Fibroblast of lung (primary cell): ENCODE measurements around the gene LGI1. TPM values are rescaled to one million over a fixed set of nuclear protein-coding genes. Genes with fewer than 3 reads are reported as not detected.

Experiments
- DNase-seq, 2 donors: peaks; one replicate each; pipeline versions ENCODE4 v3.0.0 to v3.0.0-alpha.2; 2010; ENCODE audit warnings: low read depth in 2 of 2
- H2AFZ ChIP-seq: 2 replicates; pipeline ENCODE4 v1.5.1; 2012; ENCODE audit warnings: low read length, control low read depth, inconsistent platforms
- H3K27ac ChIP-seq: 2 replicates; pipeline ENCODE4 v1.5.1; 2011; ENCODE audit warnings: low read length, control low read depth; ENCODE audit not compliant: insufficient read depth
- H3K27me3 ChIP-seq: 2 replicates; pipeline ENCODE4 v1.5.1; 2011; ENCODE audit warnings: mild to moderate bottlenecking, low read length; ENCODE audit not compliant: control insufficient read depth, insufficient read depth
- H3K36me3 ChIP-seq: 2 replicates; pipeline ENCODE4 v1.5.1; 2011; ENCODE audit warnings: low read length; ENCODE audit not compliant: control insufficient read depth, insufficient read depth
- H3K4me1 ChIP-seq: 2 replicates; pipeline ENCODE4 v1.5.1; 2011; ENCODE audit warnings: low read length; ENCODE audit not compliant: control insufficient read depth, insufficient read depth; ENCODE audit errors: extremely low read depth
- H3K4me2 ChIP-seq: 2 replicates; pipeline ENCODE4 v1.5.1; 2011; ENCODE audit warnings: low read length, control low read depth; ENCODE audit not compliant: insufficient read depth; ENCODE audit errors: extremely low read depth
- H3K4me3 ChIP-seq, 4 experiments: fragments of 200-600 bp in 1 of 4; sonication (generic) in 1 of 4; replicated peaks in 1 of 4; 2 replicates each; pipeline ENCODE4 v1.5.1; 2011 to 2016; ENCODE audit warnings: low read length in 4 of 4, low read depth in 3 of 4, mild to moderate bottlenecking in 3 of 4, control low read depth in 2 of 4, inconsistent platforms in 1 of 4, mixed read lengths in 1 of 4; ENCODE audit not compliant: insufficient read depth in 1 of 4; ENCODE audit errors: control extremely low read depth in 1 of 4
- H3K79me2 ChIP-seq: 2 replicates; pipeline ENCODE4 v1.5.1; 2012; ENCODE audit warnings: mild to moderate bottlenecking, low read length, inconsistent platforms; ENCODE audit not compliant: control insufficient read depth, insufficient read depth
- H3K9ac ChIP-seq: 2 replicates; pipeline ENCODE4 v1.5.1; 2011; ENCODE audit warnings: mild to moderate bottlenecking, low read length, control low read depth; ENCODE audit not compliant: insufficient read depth
- H3K9me3 ChIP-seq: 2 replicates; pipeline ENCODE4 v1.5.1; 2012; ENCODE audit warnings: low read depth, low read length; ENCODE audit not compliant: control insufficient read depth, insufficient read depth
- H4K20me1 ChIP-seq: 2 replicates; pipeline ENCODE4 v1.5.1; 2011; ENCODE audit warnings: low read length; ENCODE audit not compliant: control insufficient read depth, insufficient read depth; ENCODE audit errors: extremely low read depth
- CTCF ChIP-seq, 2 donors: IDR thresholded peaks in 1 of 2; conservative IDR thresholded peaks in 1 of 2; 1 replicate in 1 of 2; 2 replicates in 1 of 2; pipeline ENCODE4 v1.5.1; 2011 to 2012; ENCODE audit warnings: low read length in 2 of 2, control low read depth in 1 of 2, inconsistent platforms in 1 of 2, low read depth in 1 of 2, mild to moderate bottlenecking in 1 of 2
- EZH2 ChIP-seq: IDR thresholded peaks from 2 replicates; pipeline ENCODE4 v1.5.1; 2012; ENCODE audit warnings: low read length, control low read depth, mild to moderate bottlenecking; ENCODE audit errors: missing control alignments
- polyA plus RNA-seq, 2 donors: library from polyadenylated mRNA; depleted of rRNA in 1 of 2; stranded (reverse) in 1 of 2; unstranded in 1 of 2; fragments of >200 nt; gene quantifications; 2 replicates each; pipeline ENCODE4 v1.2.1, GENCODE V29; 2011 to 2012; ENCODE audit warnings: missing spikeins in 1 of 2
- total RNA-seq: library from RNA; depleted of rRNA; stranded (reverse); fragments of >200 nt; gene quantifications from 2 replicates; pipeline ENCODE4 v1.2.1, GENCODE V29; 2014

LGI1 gene
- total and polyA plus RNA-seq, 2 donors (not counting 1 experiment from before 2014, with no cell fraction given), result not detected

GRCh38 chr10:93762979-93763391 lies 5.2 kb downstream of the LGI1 start:
- H4K20me1 ChIP-seq, result no peaks in the 10 kb centered on the region
- DNase-seq, result no peak
- TF ChIP-seq CTCF (conservative IDR thresholded peaks at IDR 0.05 in 1 of 2, IDR thresholded peaks at IDR 0.05 in 1 of 2; ENCODE audit: low read depth in 1 of 2, low read length in 2 of 2) (no peak), EZH2 (no peak)
- H3K36me3 ChIP-seq, result no peaks in the 10 kb centered on the region
- H3K4me3 ChIP-seq, result no peak overlapping the region
- no peaks in the 10 kb centered on the region for H3K79me2 ChIP-seq
- no peak overlapping the region for H2AFZ ChIP-seq
- H3K27ac ChIP-seq, result no peak overlapping the region
- H3K27me3 ChIP-seq, result peaks cover 11% of the 10 kb centered on the region
- H3K4me1 ChIP-seq, result no peaks in the 10 kb centered on the region
- H3K9ac ChIP-seq, result no peak overlapping the region
- H3K4me2 ChIP-seq, result no peak overlapping the region
- H3K9me3 ChIP-seq, result no peaks in the 10 kb centered on the region

- peaks cover 10% of the 10 kb centered on the region for H3K27me3 ChIP-seq
- no peak for TF ChIP-seq CTCF (conservative IDR thresholded peaks at IDR 0.05 in 1 of 2, IDR thresholded peaks at IDR 0.05 in 1 of 2; ENCODE audit: low read depth in 1 of 2, low read length in 2 of 2)
- no peak for TF ChIP-seq EZH2
- no peak for DNase-seq
- H4K20me1 ChIP-seq, result no peaks in the 10 kb centered on the region
- H3K9me3 ChIP-seq, result no peaks in the 10 kb centered on the region
- H3K9ac ChIP-seq, result no peak overlapping the region
- H3K4me3 ChIP-seq, result no peak overlapping the region
- H3K79me2 ChIP-seq, result no peaks in the 10 kb centered on the region
- no peaks in the 10 kb centered on the region for H3K36me3 ChIP-seq
- no peak overlapping the region for H3K4me2 ChIP-seq
- no peak overlapping the region for H2AFZ ChIP-seq
- no peak overlapping the region for H3K27ac ChIP-seq
- H3K4me1 ChIP-seq, result no peaks in the 10 kb centered on the region
These were observed 9.2 kb downstream of the LGI1 start for GRCh38 chr10:93766918-93767317.

- no peaks in the 10 kb centered on the region for H4K20me1 ChIP-seq
- H3K4me2 ChIP-seq, result no peak overlapping the region
- H3K36me3 ChIP-seq, result no peaks in the 10 kb centered on the region
- H3K79me2 ChIP-seq, result no peaks in the 10 kb centered on the region
- H3K27ac ChIP-seq, result no peak overlapping the region
- peaks cover 10% of the 10 kb centered on the region for H3K27me3 ChIP-seq
- no peak overlapping the region for H3K4me3 ChIP-seq
- H3K4me1 ChIP-seq, result no peaks in the 10 kb centered on the region
- H2AFZ ChIP-seq, result no peak overlapping the region
- TF ChIP-seq EZH2, result no peak
- no peak for TF ChIP-seq CTCF (conservative IDR thresholded peaks at IDR 0.05 in 1 of 2, IDR thresholded peaks at IDR 0.05 in 1 of 2; ENCODE audit: low read depth in 1 of 2, low read length in 2 of 2)
- no peak for DNase-seq
- no peak overlapping the region for H3K9ac ChIP-seq
- no peaks in the 10 kb centered on the region for H3K9me3 ChIP-seq
These were observed 10.1 kb downstream of the LGI1 start for GRCh38 chr10:93767724-93768399.
